HUES64 (cell line): ENCODE measurements around the gene PTPN6.

Source experiments
- H3K27ac ChIP-seq: 2 replicates; pipeline ENCODE4 v1.7.0; 2013; ENCODE audit warnings: low read depth, low read length, inconsistent platforms
- H3K27me3 ChIP-seq: 2 replicates; pipeline ENCODE4 v1.6.1; 2013; ENCODE audit warnings: mild to moderate bottlenecking, low read length; ENCODE audit not compliant: insufficient read depth
- H3K36me3 ChIP-seq: 2 replicates; pipeline ENCODE4 v1.6.1; 2013; ENCODE audit warnings: mild to moderate bottlenecking, low read length; ENCODE audit not compliant: insufficient read depth
- H3K4me1 ChIP-seq: 2 replicates; pipeline ENCODE4 v1.6.1; 2013; ENCODE audit warnings: mild to moderate bottlenecking, low read length, moderate library complexity; ENCODE audit not compliant: insufficient read depth
- H3K4me3 ChIP-seq: 2 replicates; pipeline ENCODE4 v1.5.1; 2013; ENCODE audit warnings: mild to moderate bottlenecking, low read length, moderate library complexity
- H3K9ac ChIP-seq: 2 replicates; pipeline ENCODE4 v1.6.1; 2013; ENCODE audit warnings: mild to moderate bottlenecking, low read depth, low read length
- H3K9me3 ChIP-seq: 2 replicates; pipeline ENCODE4 v1.6.1; 2013; ENCODE audit warnings: low read depth, low read length; ENCODE audit not compliant: insufficient read depth
- WGBS: fragments of 150-250, 120-280 bp; methylation state at CpG from one replicate; pipeline ENCODE4 v1.1.7; 2013; ENCODE audit warnings: missing lambda C conversion rate; 5-methylcytosine and 5-hydroxymethylcytosine counted together

PTPN6 gene

GRCh38 chr12:6952863-6953441 is 1.8 kb downstream of the PTPN6 start:
- Histone ChIP-seq H3K4me1 (no peaks in the 10 kb centered on the region), H3K9me3 (no peaks in the 10 kb centered on the region), H3K27me3 (no peaks in the 10 kb centered on the region), H3K36me3 (no peaks in the 10 kb centered on the region), H3K9ac (no peak overlapping the region; the same call in 1 of the 2 replicates), H3K4me3 (no peak overlapping the region), H3K27ac (no peak overlapping the region)
- WGBS, result 89% methylated on average over 15 of the region's 15 CpGs

- H3K27me3 ChIP-seq, result no peaks in the 10 kb centered on the region
- H3K36me3 ChIP-seq, result no peaks in the 10 kb centered on the region
- no peak overlapping the region for H3K27ac ChIP-seq
- H3K4me3 ChIP-seq, result no peak overlapping the region
- 76% methylated on average over 24 of the region's 24 CpGs for WGBS
- no peaks in the 10 kb centered on the region for H3K4me1 ChIP-seq
- no peak overlapping the region for H3K9ac ChIP-seq
- no peaks in the 10 kb centered on the region for H3K9me3 ChIP-seq
Observed at GRCh38 chr12:6953442-6954315, 2.5 kb downstream of the PTPN6 start.

DNA sequence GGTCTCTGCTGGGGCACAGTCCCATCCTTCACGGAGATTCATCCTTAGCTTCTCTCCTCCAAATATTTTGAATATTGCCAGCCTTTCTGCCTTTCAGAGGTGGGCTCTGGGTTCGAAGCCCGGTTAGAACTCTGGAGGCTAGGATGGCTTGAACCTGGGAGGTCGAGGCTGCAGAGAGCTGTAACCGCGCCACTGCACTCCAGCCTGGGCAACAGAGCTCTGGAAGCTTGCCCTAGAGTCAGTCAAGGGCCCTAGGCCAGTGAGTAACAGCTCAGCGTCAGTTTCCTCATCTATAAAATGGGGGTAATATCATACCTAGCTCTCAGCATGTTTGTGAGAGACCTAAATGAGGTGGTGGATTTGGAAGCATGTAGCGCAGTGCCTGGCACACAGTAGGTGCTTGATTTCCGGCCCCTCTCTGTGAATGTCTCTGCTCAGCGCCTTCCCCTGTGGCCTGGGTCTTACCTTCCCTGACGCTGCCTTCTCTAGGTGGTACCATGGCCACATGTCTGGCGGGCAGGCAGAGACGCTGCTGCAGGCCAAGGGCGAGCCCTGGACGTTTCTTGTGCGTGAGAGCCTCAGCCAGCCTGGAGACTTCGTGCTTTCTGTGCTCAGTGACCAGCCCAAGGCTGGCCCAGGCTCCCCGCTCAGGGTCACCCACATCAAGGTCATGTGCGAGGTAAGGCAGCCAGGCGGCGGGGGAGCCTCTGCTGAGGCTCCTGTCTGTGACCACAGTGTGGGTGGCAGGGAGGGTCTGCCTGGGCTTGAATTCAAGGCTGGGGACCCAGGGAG is 3.4 kb downstream of the PTPN6 start:
- no peaks in the 10 kb centered on the region for H3K9me3 ChIP-seq
- 94% methylated on average over 21 of the region's 21 CpGs for WGBS
- H3K4me1 ChIP-seq, result no peaks in the 10 kb centered on the region
- H3K36me3 ChIP-seq, result no peaks in the 10 kb centered on the region
- no peaks in the 10 kb centered on the region for H3K27me3 ChIP-seq
- no peak overlapping the region for H3K27ac ChIP-seq
- H3K9ac ChIP-seq, result no peak overlapping the region
- H3K4me3 ChIP-seq, result no peak overlapping the region

GRCh38 chr12:6955108-6956020 is 4.2 kb downstream of the PTPN6 start:
- no peaks in the 10 kb centered on the region for H3K4me1 ChIP-seq
- H3K4me3 ChIP-seq, result no peak overlapping the region
- H3K27ac ChIP-seq, result no peak overlapping the region
- WGBS, result 95% methylated on average over 22 of the region's 22 CpGs
- no peaks in the 10 kb centered on the region for H3K36me3 ChIP-seq
- no peak overlapping the region for H3K9ac ChIP-seq
- H3K9me3 ChIP-seq, result no peaks in the 10 kb centered on the region
- no peaks in the 10 kb centered on the region for H3K27me3 ChIP-seq

DNA sequence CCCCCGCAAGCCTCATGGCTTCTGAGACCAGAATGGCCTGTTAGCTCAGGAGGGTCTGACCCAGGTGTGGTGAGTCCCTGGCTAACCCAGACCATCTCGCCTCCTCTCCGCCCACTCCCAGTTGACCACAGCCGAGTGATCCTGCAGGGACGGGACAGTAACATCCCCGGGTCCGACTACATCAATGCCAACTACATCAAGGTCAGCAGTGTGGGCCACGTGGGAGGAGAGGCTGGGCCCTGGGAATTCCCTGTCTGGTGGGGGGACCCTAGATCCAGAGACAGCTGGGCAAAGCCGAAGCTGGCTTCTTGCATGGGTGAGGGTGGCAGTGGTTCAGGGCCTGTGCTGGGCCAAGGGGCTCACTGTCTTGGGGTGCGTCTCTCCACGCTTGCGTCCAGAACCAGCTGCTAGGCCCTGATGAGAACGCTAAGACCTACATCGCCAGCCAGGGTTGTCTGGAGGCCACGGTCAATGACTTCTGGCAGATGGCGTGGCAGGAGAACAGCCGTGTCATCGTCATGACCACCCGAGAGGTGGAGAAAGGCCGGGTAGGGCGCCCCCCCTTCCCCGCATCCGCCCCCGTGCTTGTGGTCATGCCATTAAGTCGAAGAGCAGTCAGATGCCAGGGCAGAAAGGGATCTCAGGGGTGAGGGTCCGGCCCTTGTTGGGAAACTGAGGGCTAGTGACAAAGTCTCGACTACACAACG is 5.0 kb downstream of the PTPN6 start:
- no peak overlapping the region for H3K27ac ChIP-seq
- 87% methylated on average over 28 of the region's 28 CpGs for WGBS

DNA sequence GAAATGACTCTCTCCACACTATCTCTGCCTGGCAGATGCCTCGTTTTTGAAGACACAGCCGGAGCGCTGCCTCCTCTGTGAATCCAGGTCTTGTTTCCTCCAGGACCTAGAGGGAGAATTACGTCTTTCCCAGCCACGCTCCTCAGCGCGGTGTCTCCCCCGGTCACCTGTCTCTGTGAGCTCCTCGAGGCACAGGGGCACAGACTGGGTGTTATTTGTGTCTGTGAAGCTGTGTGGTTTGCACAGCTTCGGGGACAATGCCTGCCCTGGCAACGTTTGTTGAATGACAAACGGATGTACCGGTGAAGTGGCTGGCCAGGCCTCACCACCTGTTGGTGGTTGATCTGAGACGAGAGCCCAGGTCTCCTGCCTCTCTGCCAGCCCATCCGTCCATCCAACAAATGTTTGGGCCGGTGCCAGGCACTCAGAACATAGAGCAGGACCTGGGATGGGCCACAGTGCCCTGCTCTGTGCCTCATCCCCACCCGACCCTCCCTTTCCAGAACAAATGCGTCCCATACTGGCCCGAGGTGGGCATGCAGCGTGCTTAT is 6.1 kb downstream of the PTPN6 start:
- H3K36me3 ChIP-seq, result no peaks in the 10 kb centered on the region
- H3K9me3 ChIP-seq, result no peaks in the 10 kb centered on the region
- H3K27me3 ChIP-seq, result no peaks in the 10 kb centered on the region
- H3K27ac ChIP-seq, result no peak overlapping the region
- H3K4me1 ChIP-seq, result peaks cover 16% of the 10 kb centered on the region
- no peak overlapping the region for H3K9ac ChIP-seq
- no peak overlapping the region for H3K4me3 ChIP-seq
- WGBS, result 95% methylated on average over 20 of the region's 20 CpGs

More for the DNA sequence above, 5.0 kb downstream of the PTPN6 start:
- H3K9me3 ChIP-seq, result no peaks in the 10 kb centered on the region
- no peaks in the 10 kb centered on the region for H3K36me3 ChIP-seq
- H3K4me3 ChIP-seq, result no peak overlapping the region
- H3K27me3 ChIP-seq, result no peaks in the 10 kb centered on the region
- H3K4me1 ChIP-seq, result peaks cover 5% of the 10 kb centered on the region; the same call in 1 of the 2 replicates
- H3K9ac ChIP-seq, result no peak overlapping the region

DNA sequence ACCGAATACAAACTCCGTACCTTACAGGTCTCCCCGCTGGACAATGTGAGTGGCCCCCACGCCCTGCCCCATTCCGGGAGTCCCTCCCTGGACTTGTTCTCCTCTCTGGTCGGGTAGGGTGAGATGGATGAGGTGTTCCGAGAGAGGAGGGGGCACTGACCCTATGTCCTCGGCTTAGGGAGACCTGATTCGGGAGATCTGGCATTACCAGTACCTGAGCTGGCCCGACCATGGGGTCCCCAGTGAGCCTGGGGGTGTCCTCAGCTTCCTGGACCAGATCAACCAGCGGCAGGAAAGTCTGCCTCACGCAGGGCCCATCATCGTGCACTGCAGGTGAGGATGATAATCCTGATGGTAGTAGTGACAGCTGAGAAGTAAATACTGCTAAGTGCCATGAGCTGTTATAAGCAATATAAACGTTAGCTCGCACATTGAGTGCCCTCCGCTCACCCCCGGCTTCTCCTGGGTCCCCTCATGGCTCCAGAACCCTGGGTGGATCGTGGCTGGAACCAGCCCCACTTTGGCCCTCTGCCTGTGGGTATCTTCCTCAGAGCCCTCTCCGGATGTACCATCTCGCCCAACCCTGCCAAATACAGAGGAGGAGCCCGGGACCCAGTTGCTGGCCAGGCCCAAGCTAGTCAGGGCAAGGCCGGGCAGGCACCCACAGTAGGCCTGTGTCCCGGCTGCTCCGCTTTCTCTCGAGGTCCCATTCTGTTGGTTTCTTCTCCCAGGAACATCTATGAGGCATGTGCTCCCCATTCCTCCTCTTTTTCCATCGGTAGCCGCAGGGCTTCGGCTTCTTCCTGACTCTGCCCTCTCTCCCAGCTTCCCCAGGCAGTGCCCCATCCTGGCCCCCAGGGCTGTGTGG is 6.8 kb downstream of the PTPN6 start:
- 91% methylated on average over 28 of the region's 28 CpGs for WGBS
- no peak overlapping the region for H3K27ac ChIP-seq
- no peak overlapping the region for H3K9ac ChIP-seq

GRCh38 chr12:6958609-6959057 is 7.5 kb downstream of the PTPN6 start:
- H3K4me1 ChIP-seq, result peaks cover 22% of the 10 kb centered on the region
- H3K4me3 ChIP-seq, result no peak overlapping the region
- no peak overlapping the region for H3K27ac ChIP-seq
- no peaks in the 10 kb centered on the region for H3K9me3 ChIP-seq
- H3K36me3 ChIP-seq, result no peaks in the 10 kb centered on the region
- no peaks in the 10 kb centered on the region for H3K27me3 ChIP-seq
- WGBS, result 91% methylated on average over 10 of the region's 10 CpGs
- H3K9ac ChIP-seq, result no peak overlapping the region

More for the DNA sequence above, 6.8 kb downstream of the PTPN6 start:
- peaks cover 22% of the 10 kb centered on the region for H3K4me1 ChIP-seq
- no peaks in the 10 kb centered on the region for H3K36me3 ChIP-seq
- no peak overlapping the region for H3K4me3 ChIP-seq
- no peaks in the 10 kb centered on the region for H3K27me3 ChIP-seq
- H3K9me3 ChIP-seq, result no peaks in the 10 kb centered on the region

- no peaks in the 10 kb centered on the region for H3K27me3 ChIP-seq
- H3K27ac ChIP-seq, result no peak overlapping the region
- H3K36me3 ChIP-seq, result peaks cover 3% of the 10 kb centered on the region
- H3K9ac ChIP-seq, result no peak overlapping the region
- H3K9me3 ChIP-seq, result no peaks in the 10 kb centered on the region
- no peak overlapping the region for H3K4me3 ChIP-seq
- 85% methylated on average over 23 of the region's 24 CpGs for WGBS
- peaks cover 22% of the 10 kb centered on the region for H3K4me1 ChIP-seq
Observed at GRCh38 chr12:6959058-6959804, 8.1 kb downstream of the PTPN6 start.
